HepG2 (cell line): ENCODE measurements around the gene CPNE4.

Experiments used
- CHD4 ChIP-seq: fragments of 200-600 bp; sonication (generic); IDR thresholded peaks from 2 replicates; pipeline ENCODE4 v1.7.0; 2017; ENCODE audit warnings: mild to moderate bottlenecking, low read length, borderline replicate concordance
- GABPA ChIP-seq, 2 experiments: IDR thresholded peaks; 2 replicates each; pipeline ENCODE4 v1.6.1; 2011 to 2016; ENCODE audit warnings: low read depth in 2 of 2, low read length in 1 of 2, missing biosample characterization in 1 of 2, missing genetic modification characterization in 1 of 2
- GABPB1 ChIP-seq: IDR thresholded peaks from 2 replicates; pipeline ENCODE4 v1.6.1; 2016; ENCODE audit warnings: mild to moderate bottlenecking, missing genetic modification reagents, moderate library complexity, missing compliant biosample characterization
- KDM5B ChIP-seq: sonication (generic); formaldehyde crosslinking; IDR thresholded peaks from 2 replicates; pipeline ENCODE4 v1.4.0; 2020; ENCODE audit warnings: missing genetic modification reagents, mild to moderate bottlenecking, borderline replicate concordance
- RELA ChIP-seq: sonication (generic); formaldehyde crosslinking; IDR thresholded peaks from 2 replicates; pipeline ENCODE4 v1.4.0; 2020; ENCODE audit warnings: missing genetic modification reagents
- RFX5 ChIP-seq: IDR thresholded peaks from 2 replicates; pipeline ENCODE4 v1.6.1; 2011; ENCODE audit warnings: low read depth, low read length, improper control_type of control experiment
- YY1 ChIP-seq: IDR thresholded peaks from 2 replicates; pipeline ENCODE4 v1.6.1; 2011; ENCODE audit warnings: low read length, low read depth, moderate library complexity, mild to moderate bottlenecking; ENCODE audit not compliant: insufficient read depth, insufficient replicate concordance
- ZNF362 ChIP-seq: sonication (generic); formaldehyde crosslinking; IDR thresholded peaks from 2 replicates; pipeline ENCODE4 v1.4.0; 2020; ENCODE audit warnings: missing genetic modification reagents, mild to moderate bottlenecking, borderline replicate concordance
- TF ChIP-seq, protein P1 (sequence below): IDR thresholded peaks from 2 replicates; pipeline ENCODE4 v1.6.1; 2012; ENCODE audit warnings: low read depth, low read length, improper control_type of control experiment
- TF ChIP-seq, protein P2 (sequence below): sonication (generic); formaldehyde crosslinking; IDR thresholded peaks from 2 replicates; pipeline ENCODE4 v1.5.0; 2020; ENCODE audit warnings: mild to moderate bottlenecking, missing genetic modification reagents, moderate library complexity

- TF ChIP-seq GABPB1 (no peak), GABPA (IDR thresholded peaks at IDR 0.05; ENCODE audit: low read depth, low read length) (no peak), GABPA (CRISPR knock-in tag; IDR thresholded peaks at IDR 0.05; ENCODE audit: low read depth) (no peak), KDM5B (CRISPR knock-in tag) (no peak), YY1 (no peak), CHD4 (no peak), RELA (CRISPR knock-in tag) (no peak), RFX5 (no peak), ZNF362 (CRISPR knock-in tag) (no peak)
- TF ChIP-seq, protein P1, sequence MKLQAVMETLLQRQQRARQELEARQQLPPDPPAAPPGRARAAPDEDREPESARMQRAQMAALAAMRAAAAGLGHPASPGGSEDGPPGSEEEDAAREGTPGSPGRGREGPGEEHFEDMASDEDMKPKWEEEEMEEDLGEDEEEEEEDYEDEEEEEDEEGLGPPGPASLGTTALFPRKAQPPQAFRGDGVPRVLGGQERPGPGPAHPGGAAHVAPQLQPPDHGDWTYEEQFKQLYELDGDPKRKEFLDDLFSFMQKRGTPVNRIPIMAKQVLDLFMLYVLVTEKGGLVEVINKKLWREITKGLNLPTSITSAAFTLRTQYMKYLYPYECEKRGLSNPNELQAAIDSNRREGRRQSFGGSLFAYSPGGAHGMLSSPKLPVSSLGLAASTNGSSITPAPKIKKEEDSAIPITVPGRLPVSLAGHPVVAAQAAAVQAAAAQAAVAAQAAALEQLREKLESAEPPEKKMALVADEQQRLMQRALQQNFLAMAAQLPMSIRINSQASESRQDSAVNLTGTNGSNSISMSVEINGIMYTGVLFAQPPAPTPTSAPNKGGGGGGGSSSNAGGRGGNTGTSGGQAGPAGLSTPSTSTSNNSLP = no peak
- TF ChIP-seq, protein P2, sequence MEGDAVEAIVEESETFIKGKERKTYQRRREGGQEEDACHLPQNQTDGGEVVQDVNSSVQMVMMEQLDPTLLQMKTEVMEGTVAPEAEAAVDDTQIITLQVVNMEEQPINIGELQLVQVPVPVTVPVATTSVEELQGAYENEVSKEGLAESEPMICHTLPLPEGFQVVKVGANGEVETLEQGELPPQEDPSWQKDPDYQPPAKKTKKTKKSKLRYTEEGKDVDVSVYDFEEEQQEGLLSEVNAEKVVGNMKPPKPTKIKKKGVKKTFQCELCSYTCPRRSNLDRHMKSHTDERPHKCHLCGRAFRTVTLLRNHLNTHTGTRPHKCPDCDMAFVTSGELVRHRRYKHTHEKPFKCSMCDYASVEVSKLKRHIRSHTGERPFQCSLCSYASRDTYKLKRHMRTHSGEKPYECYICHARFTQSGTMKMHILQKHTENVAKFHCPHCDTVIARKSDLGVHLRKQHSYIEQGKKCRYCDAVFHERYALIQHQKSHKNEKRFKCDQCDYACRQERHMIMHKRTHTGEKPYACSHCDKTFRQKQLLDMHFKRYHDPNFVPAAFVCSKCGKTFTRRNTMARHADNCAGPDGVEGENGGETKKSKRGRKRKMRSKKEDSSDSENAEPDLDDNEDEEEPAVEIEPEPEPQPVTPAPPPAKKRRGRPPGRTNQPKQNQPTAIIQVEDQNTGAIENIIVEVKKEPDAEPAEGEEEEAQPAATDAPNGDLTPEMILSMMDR (CRISPR knock-in tag) = no peak
These were observed 502.2 kb downstream of the CPNE4 start for GRCh38 chr3:131532645-131533044.
